Suprapubic skin (tissue), 4 donors: Measurements from ENCODE around the gene FOS.
"Not testable (repeated sequence)": the region's sequence is repeated elsewhere in the genome, so short reads cannot be mapped to it uniquely, and the experiment has no call there.

Source experiments
- CTCF ChIP-seq, 2 donors: fragments of 200-600 bp in 1 of 2; fragments of 450-650 bp in 1 of 2; sonication (generic) in 1 of 2; IDR thresholded peaks; one replicate each; pipeline ENCODE4 v1.5.1; 2016 to 2019; ENCODE audit warnings: antibody characterized with exemption in 2 of 2, mild to moderate bottlenecking in 1 of 2, moderate library complexity in 1 of 2
- EP300 ChIP-seq: sonication (generic); formaldehyde crosslinking; IDR thresholded peaks from one replicate; pipeline ENCODE4 v1.6.1; 2017; ENCODE audit warnings: antibody characterized with exemption
- POLR2A ChIP-seq, 2 donors: fragments of 450-650 bp; IDR thresholded peaks; one replicate each; pipeline ENCODE4 v1.6.1; 2017; ENCODE audit warnings: antibody characterized with exemption in 2 of 2, mild to moderate bottlenecking in 2 of 2, moderate library complexity in 2 of 2
- POLR2AphosphoS5 ChIP-seq, 3 donors: sonication (generic); formaldehyde crosslinking; IDR thresholded peaks; one replicate each; pipeline ENCODE4 v1.6.1; 2017; ENCODE audit warnings: antibody characterized with exemption in 3 of 3

- TF ChIP-seq POLR2A (IDR thresholded peaks at IDR 0.05); CTCF (IDR thresholded peaks at IDR 0.05); POLR2AphosphoS5 (IDR thresholded peaks at IDR 0.05); EP300: not testable (repeated sequence)
Measured at GRCh38 chr14:75306410-75306809, 27.8 kb downstream of the FOS start.
